Peyer's patch (tissue), 4 donors: ENCODE results near the gene METTL26.

Source experiments
- CTCF ChIP-seq, 6 experiments: fragments of 450-650 bp in 4 of 6; fragments of 200-600 bp in 2 of 6; sonication (generic) in 1 of 6; IDR thresholded peaks; one replicate each; pipeline ENCODE4 v1.5.1; 2017 to 2019; ENCODE audit warnings: antibody characterized with exemption in 6 of 6, mild to moderate bottlenecking in 3 of 6, moderate library complexity in 1 of 6
- POLR2A ChIP-seq, 2 donors: fragments of 450-650 bp; IDR thresholded peaks; one replicate each; pipeline ENCODE4 v1.5.1; 2017; ENCODE audit warnings: antibody characterized with exemption in 2 of 2, mild to moderate bottlenecking in 2 of 2, moderate library complexity in 2 of 2

GRCh38 chr16:673399-673991 is 37.4 kb upstream of the METTL26 start:
- TF ChIP-seq POLR2A (IDR thresholded peaks at IDR 0.05): no peak
- no peak for TF ChIP-seq CTCF (IDR thresholded peaks at IDR 0.05)
